ENCODE data around the gene PSMD2.
A peak's percentile ranks its signal among the peaks of the same experiment; 100 is the strongest.

PSMD2 gene

DNA sequence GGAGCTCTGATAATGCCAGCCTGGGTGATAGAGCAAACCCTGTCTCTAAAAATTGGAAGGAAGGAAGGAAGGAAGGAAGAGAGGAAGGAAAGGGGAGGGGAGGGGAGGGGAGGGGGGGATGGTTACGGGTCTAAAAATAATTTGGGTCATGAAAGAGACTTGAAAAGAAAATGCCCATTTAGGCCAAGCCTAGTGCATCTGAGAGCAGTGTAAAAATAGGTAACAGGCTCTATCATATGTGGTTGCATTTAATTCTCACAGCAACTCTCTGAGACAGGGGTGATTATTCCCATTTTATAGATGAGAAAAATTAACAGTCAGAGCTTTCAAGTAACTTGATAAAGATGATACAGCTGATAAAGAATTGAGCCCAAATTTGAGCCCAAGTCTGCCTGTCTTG is 26.8 kb upstream of the PSMD2 start:
- TF ChIP-seq, protein P1, sequence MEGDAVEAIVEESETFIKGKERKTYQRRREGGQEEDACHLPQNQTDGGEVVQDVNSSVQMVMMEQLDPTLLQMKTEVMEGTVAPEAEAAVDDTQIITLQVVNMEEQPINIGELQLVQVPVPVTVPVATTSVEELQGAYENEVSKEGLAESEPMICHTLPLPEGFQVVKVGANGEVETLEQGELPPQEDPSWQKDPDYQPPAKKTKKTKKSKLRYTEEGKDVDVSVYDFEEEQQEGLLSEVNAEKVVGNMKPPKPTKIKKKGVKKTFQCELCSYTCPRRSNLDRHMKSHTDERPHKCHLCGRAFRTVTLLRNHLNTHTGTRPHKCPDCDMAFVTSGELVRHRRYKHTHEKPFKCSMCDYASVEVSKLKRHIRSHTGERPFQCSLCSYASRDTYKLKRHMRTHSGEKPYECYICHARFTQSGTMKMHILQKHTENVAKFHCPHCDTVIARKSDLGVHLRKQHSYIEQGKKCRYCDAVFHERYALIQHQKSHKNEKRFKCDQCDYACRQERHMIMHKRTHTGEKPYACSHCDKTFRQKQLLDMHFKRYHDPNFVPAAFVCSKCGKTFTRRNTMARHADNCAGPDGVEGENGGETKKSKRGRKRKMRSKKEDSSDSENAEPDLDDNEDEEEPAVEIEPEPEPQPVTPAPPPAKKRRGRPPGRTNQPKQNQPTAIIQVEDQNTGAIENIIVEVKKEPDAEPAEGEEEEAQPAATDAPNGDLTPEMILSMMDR (IDR thresholded peaks at IDR 0.05) = no peak
- no peak for TF ChIP-seq ZFX (IDR thresholded peaks at IDR 0.05; ENCODE audit: borderline replicate concordance)
- H3K27ac ChIP-seq = no peak overlapping the region

DNA sequence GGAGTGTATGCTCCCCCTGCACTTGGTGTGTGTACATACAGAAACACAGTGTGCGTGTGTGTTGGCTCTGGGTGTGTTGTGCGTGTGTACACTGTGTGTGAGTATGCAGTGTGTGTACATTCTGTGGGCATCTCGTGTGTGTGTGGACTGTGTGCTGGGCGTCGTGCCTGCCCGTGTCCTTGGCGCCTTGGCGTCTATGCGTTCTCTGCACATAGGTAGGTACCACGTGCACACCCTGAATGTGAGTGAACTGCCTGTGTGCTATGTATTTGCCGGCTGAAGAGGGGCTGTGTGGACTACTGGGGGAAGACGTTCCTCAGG is 23.7 kb upstream of the PSMD2 start:
- no peak for TF ChIP-seq ZFX (IDR thresholded peaks at IDR 0.05; ENCODE audit: borderline replicate concordance)
- TF ChIP-seq, protein P1 (IDR thresholded peaks at IDR 0.05) = no peak
- no peak overlapping the region for H3K27ac ChIP-seq

DNA sequence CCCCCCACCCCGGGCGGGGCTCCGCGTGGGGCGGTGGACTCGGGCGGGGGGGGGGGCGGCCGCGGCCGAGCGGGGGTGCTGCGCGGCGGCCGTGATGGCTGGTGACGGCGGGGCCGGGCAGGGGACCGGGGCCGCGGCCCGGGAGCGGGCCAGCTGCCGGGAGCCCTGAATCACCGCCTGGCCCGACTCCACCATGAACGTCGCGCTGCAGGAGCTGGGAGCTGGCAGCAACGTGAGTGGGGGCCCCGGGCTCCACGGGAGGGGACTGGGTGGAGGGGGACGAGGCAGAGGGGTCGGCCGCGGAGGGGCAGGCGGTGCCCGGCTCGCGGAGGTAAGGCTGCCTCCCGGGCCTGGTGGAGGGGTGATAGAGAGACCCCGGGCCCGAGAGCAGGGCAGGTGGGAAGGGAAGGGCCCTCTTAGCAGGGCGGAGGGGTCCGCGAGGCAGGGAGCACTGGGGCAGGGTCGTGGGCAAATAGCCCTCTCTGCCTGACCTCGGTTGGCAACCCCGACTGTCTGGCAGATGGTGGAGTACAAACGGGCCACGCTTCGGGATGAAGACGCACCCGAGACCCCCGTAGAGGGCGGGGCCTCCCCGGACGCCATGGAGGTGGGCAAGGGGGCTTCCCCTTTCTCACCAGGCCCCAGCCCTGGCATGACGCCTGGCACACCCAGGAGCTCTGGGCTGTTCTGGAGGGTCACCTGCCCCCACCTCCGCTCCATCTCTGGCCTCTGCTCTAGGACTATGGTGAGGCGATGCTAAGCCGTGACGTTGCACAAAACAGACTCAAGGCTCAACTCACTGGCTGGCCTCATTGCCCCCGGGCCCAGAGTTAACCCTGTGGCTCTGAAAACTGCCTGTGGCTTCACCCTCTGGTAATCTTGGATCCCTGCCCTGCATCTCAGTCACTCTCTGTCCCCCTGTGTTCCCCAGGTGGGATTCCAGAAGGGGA is 22.8 kb upstream of the PSMD2 start, which contains the start of gene ECE2:
ECE2 (plus strand) TSS at position 62 of the 950 bp plus-strand sequence; CDS start at position 194, 132 bp downstream.
- no peak within 1 kb of the TSS for H3K27ac ChIP-seq
- TF ChIP-seq ZFX (IDR thresholded peaks at IDR 0.05; ENCODE audit: borderline replicate concordance) = no peak
- TF ChIP-seq, protein P1 (IDR thresholded peaks at IDR 0.05) = no peak

DNA sequence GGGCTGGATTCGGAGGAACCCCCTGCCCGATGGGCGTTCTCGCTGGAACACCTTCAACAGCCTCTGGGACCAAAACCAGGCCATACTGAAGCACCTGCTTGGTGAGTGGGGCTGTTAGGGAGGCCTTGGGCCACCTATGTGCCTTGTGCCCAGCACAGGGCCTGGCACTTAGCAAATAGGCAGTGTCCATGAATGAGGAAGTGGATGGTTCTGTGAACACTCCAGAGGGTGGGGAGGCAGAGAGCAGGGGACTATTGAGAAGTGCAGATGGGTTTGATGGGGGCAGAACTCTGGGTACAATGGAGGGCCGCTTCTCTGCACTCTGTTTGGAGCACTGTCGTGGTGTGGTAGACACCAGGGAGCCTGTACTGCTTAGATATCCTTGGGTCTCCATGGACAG is 21.7 kb upstream of the PSMD2 start:
- TF ChIP-seq ZFX (IDR thresholded peaks at IDR 0.05; ENCODE audit: borderline replicate concordance) = no peak
- TF ChIP-seq, protein P1 (IDR thresholded peaks at IDR 0.05) = no peak
- H3K27ac ChIP-seq = no peak overlapping the region

DNA sequence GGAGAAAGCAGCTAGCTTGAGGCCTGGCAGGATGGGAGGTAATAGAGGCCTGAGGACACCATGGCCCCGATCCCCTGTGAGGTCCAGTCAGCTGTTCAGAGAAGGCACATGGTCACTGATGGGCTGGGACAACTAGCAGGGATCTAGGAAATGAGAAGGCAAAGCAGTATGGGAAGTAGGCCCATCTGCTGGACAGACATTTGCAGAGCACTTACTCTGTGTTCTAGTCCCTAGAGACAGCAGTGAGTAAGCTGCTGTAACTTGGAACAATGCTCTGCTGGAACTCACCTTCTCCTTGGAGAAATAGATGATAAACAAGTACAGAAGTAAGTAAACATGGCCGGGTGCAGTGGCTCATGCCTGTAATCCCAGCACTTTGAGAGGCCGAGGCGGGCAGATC is 16.1 kb upstream of the PSMD2 start:
- no peak for TF ChIP-seq ZFX (IDR thresholded peaks at IDR 0.05; ENCODE audit: borderline replicate concordance)
- TF ChIP-seq, protein P1 (IDR thresholded peaks at IDR 0.05) = no peak
- no peak overlapping the region for H3K27ac ChIP-seq

DNA sequence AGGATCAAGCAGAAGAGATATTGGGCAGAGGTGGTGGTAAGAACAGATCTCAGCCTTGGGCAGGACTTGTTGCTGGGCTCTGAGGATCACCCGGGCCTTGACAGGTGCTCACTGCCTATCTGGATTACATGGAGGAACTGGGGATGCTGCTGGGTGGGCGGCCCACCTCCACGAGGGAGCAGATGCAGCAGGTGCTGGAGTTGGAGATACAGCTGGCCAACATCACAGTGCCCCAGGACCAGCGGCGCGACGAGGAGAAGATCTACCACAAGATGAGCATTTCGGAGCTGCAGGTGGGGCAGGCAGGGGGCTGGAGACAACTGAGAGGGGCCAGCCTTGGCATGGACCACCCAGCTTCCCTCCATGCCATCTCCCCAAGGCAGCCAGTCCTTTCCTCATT is 15.4 kb upstream of the PSMD2 start:
- no peak overlapping the region for H3K27ac ChIP-seq
- no peak for TF ChIP-seq ZFX (IDR thresholded peaks at IDR 0.05; ENCODE audit: borderline replicate concordance)
- TF ChIP-seq, protein P1 (IDR thresholded peaks at IDR 0.05) = no peak

DNA sequence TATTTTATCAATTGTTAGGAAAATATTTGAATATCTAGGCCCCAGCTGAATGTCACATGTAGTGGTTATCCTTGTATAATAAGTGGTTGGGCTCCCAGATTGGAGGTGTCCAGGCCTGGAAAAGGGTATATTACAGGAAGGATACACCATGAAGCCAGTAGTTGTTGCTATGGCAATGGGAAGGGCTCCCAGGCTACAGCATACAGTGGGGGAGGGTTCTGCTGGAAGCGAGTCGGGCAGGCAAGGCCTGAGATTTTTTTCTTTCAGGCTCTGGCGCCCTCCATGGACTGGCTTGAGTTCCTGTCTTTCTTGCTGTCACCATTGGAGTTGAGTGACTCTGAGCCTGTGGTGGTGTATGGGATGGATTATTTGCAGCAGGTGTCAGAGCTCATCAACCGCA is 14.3 kb upstream of the PSMD2 start:
- H3K27ac ChIP-seq = no peak overlapping the region
- TF ChIP-seq, protein P1 (IDR thresholded peaks at IDR 0.05) = peak; percentile 69
- TF ChIP-seq ZFX (IDR thresholded peaks at IDR 0.05; ENCODE audit: borderline replicate concordance) = no peak

All from 22Rv1 (cell line).